Measurements from ENCODE around the gene NLRC5. TPM values are rescaled to one million over a fixed set of nuclear protein-coding genes. Genes with fewer than 3 reads are reported as not detected.
"Not testable (repeated sequence)": the region's sequence is repeated elsewhere in the genome, so short reads cannot be mapped to it uniquely, and the experiment has no call there.

NLRC5 gene
- total RNA-seq, 1 donor: 44.0 TPM

DNA sequence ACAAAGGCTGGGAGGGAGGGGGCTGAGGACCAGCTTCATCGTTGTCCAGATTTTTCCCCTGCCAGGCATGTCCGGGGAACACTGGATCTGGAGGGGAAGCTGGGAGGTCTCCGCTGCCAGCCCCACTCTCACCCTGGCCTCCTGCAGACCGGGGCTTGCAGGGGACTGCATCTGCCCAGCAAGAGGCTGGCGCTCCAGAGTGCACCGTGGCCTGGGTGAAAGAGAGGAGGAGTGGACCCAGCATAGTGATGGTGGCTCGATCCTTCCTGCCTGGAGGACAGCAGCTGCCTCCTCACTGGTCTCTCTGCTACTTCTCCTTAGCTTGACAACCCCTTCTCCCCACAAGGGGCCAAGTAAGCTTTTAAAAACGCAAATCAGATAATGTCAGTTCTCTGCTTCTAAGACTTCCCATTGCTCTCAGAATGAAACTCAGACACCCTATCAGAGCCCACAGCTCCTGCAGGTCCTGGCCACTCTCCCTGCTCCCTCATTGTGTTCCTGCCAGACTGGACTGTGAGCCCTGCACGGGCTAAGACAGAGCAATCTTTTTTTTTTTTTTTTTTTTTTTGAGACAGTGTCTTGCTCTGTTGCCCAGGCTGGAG is 118.1 kb downstream of the NLRC5 start:
- TF ChIP-seq, protein P1, sequence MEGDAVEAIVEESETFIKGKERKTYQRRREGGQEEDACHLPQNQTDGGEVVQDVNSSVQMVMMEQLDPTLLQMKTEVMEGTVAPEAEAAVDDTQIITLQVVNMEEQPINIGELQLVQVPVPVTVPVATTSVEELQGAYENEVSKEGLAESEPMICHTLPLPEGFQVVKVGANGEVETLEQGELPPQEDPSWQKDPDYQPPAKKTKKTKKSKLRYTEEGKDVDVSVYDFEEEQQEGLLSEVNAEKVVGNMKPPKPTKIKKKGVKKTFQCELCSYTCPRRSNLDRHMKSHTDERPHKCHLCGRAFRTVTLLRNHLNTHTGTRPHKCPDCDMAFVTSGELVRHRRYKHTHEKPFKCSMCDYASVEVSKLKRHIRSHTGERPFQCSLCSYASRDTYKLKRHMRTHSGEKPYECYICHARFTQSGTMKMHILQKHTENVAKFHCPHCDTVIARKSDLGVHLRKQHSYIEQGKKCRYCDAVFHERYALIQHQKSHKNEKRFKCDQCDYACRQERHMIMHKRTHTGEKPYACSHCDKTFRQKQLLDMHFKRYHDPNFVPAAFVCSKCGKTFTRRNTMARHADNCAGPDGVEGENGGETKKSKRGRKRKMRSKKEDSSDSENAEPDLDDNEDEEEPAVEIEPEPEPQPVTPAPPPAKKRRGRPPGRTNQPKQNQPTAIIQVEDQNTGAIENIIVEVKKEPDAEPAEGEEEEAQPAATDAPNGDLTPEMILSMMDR (IDR thresholded peaks at IDR 0.05; ENCODE audit: insufficient read depth, low read depth, low read length): no peak
- no peak overlapping the region for H3K4me3 ChIP-seq (ENCODE audit: low read depth, low read length)
- DNase-seq (ENCODE audit: low read depth): no peak

DNA sequence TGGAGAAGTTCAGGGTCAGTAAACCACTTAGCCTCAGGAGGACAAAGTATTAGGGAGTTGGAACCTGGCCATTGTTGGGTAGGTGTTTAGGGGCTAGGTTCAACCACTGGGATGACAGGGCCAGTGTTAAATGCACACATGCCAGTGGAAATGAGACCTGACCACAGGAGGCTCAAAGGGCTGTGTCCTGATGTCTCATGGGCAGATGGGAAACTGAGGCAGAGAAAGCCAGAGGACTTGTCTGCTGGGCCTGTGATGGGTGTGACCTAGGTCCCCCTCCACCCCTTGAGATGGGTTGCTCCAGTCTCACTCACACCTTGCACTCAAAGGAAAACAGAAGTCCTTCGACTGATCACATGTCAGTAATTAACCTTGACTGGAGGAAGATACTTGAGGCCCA is 119.1 kb downstream of the NLRC5 start:
- TF ChIP-seq, protein P1 (IDR thresholded peaks at IDR 0.05; ENCODE audit: insufficient read depth, low read depth, low read length): no peak
- no peak for DNase-seq (ENCODE audit: low read depth)

DNA sequence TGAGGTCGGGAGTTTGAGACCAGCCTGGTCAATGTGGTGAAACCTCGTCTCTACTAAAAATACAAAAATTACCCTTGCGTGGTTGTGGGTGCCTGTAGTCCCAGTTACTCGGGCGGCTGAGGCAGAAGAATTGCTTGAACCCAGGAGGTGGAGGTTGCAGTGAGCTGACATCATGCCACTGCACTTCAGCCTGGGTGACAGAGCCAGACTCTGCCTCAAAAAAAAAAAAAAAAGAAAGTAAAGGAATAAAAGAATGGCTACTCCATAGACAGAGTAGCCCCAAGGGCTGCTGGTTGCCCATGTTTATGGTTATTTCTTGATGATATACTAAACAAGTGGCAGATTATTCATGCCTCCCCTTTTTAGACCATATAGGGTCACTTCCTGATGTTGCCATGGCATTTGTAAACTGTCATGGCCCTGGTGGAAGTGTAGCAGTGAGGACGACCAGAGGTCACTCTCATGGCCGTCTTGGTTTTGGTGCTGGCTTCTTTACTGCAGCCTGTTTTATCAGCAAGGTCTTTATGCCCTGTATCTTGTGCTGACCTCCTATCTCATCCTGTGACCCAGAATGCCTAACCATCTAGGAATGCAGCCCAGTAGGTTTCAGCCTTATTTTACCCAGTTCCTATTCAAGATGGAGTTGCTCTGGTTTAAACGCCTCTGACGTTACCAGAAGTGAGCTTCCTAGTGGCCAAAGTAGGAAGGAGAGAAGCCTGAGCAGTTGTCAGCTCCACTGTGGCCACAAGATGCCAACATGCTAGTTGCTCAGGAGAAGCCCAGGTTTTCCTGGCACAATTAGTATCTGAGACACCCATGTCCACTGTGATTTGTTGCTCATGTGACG is 120.1 kb downstream of the NLRC5 start:
- not testable (repeated sequence) for H3K4me3 ChIP-seq (ENCODE audit: low read depth, low read length); DNase-seq (ENCODE audit: low read depth)

More for the DNA sequence above, 119.1 kb downstream of the NLRC5 start:
- no peak overlapping the region for H3K4me3 ChIP-seq (ENCODE audit: low read depth, low read length)

DNA sequence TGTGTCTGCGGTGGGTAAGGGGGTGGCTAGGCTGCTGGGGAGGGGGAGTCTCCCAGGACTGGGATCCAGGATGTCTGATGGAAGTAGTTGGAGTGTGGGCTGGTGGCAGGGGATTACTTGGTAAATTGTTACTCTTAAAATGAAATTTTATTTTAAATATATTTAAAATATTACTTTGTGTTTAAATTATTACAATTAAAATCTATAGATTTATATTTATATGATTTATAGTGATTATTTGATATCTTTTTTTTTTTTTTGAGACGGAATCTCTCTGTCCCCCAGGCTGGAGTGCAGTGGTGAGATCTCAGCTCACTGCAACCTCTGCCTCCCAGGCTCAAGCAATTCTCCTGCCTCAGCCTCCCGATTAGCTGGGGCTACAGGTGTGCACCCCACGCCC is 121.6 kb downstream of the NLRC5 start:
- DNase-seq (ENCODE audit: low read depth): no peak
- no peak overlapping the region for H3K4me3 ChIP-seq (ENCODE audit: low read depth, low read length)
- TF ChIP-seq, protein P1 (IDR thresholded peaks at IDR 0.05; ENCODE audit: insufficient read depth, low read depth, low read length): no peak

DNA sequence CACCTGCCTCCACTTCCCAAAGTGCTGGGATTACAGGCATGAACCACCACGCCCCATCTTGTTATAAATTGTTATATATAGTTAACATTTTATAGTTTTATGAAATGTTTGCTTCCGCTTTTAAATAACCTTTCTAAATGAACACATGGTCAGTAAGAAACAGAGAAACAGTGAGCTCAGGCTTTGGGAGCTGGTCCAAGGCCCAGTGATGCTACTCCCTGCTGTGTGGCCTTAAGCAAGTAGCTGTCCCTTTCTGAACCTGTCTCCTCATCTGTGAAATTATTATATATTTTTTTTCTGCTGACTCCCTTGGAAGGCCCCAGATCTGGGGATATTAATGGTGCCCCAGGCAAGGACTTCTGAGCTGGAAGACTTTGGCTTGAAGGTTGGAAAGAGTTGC is 122.1 kb downstream of the NLRC5 start:
- DNase-seq (ENCODE audit: low read depth): no peak
- H3K4me3 ChIP-seq (ENCODE audit: low read depth, low read length): no peak overlapping the region
- TF ChIP-seq, protein P1 (IDR thresholded peaks at IDR 0.05; ENCODE audit: insufficient read depth, low read depth, low read length): no peak

DNA sequence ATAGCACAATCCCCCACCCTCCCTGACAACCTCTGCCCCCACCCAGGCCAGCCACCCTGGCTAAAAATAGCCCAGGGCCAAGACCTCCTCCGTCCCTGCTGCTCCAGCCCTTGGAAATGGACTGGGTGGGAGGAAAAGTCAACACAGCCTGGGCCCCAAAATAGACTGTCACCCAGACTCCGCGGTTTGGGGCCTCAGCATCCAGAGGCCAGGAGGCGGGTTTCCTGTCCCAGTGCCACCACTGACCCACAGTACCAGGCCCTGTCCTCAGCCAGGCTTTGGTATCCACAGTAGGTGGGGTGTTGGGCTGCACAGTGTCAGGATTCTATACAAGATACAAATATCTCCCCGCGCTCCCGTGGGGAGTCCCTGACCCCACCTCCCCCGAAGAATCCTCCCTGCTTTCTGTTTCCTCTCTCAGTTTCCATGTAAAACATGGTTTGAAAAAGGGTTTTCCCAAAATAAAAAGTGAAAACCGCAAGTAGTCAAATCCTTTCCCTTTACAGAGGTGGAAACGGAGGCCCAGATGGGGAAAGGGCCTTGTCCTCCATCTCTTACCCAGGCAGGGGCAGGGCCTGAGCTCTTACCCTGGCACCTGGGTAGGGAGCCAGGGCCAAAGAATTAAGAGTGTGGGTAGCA is 123.2 kb downstream of the NLRC5 start:
- no peak for DNase-seq (ENCODE audit: low read depth)
- TF ChIP-seq, protein P1 (IDR thresholded peaks at IDR 0.05; ENCODE audit: insufficient read depth, low read depth, low read length): no peak
- H3K4me3 ChIP-seq (ENCODE audit: low read depth, low read length): no peak overlapping the region

DNA sequence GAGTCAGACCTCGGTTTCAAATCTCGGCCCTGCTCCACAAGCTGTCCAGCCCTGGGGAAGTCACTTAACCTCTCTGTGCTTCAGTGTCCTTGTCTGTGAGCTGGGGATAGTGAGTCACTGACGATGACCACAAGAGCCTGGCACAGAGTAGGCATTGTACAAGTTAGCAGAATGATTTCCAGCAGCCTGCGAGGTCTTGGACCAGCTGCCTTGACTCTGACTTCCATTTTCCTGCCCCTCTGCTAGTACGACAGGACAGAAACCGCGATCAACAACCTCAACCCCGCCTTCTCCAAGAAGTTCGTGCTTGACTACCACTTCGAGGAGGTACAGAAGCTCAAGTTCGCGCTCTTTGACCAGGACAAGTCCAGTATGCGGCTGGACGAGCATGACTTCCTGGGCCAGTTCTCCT is 123.7 kb downstream of the NLRC5 start:
- no peak overlapping the region for H3K4me3 ChIP-seq (ENCODE audit: low read depth, low read length)
- TF ChIP-seq, protein P1 (IDR thresholded peaks at IDR 0.05; ENCODE audit: insufficient read depth, low read depth, low read length): no peak
- no peak for DNase-seq (ENCODE audit: low read depth)
